ENCODE data around the gene GBGT1.
"Not testable (repeated sequence)": the region's sequence is repeated elsewhere in the genome, so short reads cannot be mapped to it uniquely, and the experiment has no call there.

The GBGT1 gene

DNA sequence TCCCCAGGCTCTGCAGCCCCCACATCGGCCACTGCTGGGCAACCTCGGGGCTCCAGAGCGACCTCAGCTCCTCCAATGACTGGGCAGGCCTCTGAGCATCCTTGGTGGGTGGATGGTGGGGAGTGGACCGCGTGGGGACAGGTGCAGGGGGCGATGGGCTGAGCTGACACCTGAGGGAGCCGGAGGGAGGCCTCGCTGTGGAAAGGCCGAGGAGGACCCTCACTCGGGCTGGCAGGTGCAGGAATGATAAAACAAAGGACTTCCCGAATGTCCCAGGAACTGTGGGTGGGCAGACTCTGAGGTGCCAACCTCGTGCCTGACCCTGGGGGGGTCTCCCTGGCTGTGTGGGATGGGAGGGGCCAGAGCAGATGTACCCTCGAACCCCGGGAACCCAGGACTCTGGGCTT, 41.8 kb upstream of the GBGT1 start:
- H3K4me3 ChIP-seq (ENCODE audit: low read depth, low read length); H3K4me1 ChIP-seq (ENCODE audit: control insufficient read depth, insufficient read depth, low read length, unreplicated experiment); H3K79me2 ChIP-seq (ENCODE audit: control insufficient read depth, insufficient read depth, low read length, unreplicated experiment); H2AFZ ChIP-seq (ENCODE audit: low read length, unreplicated experiment); H3K36me3 ChIP-seq (ENCODE audit: insufficient read depth, low read length); H3K27ac ChIP-seq (ENCODE audit: low read depth, low read length): not testable (repeated sequence)
- H3K27me3 ChIP-seq (ENCODE audit: insufficient read depth, low read length), result peaks cover 58% of the 10 kb centered on the region

- no peaks in the 10 kb centered on the region for H3K4me1 ChIP-seq (ENCODE audit: control insufficient read depth, insufficient read depth, low read length, unreplicated experiment)
- H2AFZ ChIP-seq (ENCODE audit: low read length, unreplicated experiment), result no peak overlapping the region
- H3K4me3 ChIP-seq (ENCODE audit: low read depth, low read length), result no peak overlapping the region
- peaks cover 59% of the 10 kb centered on the region for H3K27me3 ChIP-seq (ENCODE audit: insufficient read depth, low read length)
- H3K27ac ChIP-seq (ENCODE audit: low read depth, low read length), result no peak overlapping the region
- no peaks in the 10 kb centered on the region for H3K36me3 ChIP-seq (ENCODE audit: insufficient read depth, low read length)
- no peaks in the 10 kb centered on the region for H3K79me2 ChIP-seq (ENCODE audit: control insufficient read depth, insufficient read depth, low read length, unreplicated experiment)
These were observed 41.3 kb upstream of the GBGT1 start for GRCh38 chr9:133204993-133205336.

DNA sequence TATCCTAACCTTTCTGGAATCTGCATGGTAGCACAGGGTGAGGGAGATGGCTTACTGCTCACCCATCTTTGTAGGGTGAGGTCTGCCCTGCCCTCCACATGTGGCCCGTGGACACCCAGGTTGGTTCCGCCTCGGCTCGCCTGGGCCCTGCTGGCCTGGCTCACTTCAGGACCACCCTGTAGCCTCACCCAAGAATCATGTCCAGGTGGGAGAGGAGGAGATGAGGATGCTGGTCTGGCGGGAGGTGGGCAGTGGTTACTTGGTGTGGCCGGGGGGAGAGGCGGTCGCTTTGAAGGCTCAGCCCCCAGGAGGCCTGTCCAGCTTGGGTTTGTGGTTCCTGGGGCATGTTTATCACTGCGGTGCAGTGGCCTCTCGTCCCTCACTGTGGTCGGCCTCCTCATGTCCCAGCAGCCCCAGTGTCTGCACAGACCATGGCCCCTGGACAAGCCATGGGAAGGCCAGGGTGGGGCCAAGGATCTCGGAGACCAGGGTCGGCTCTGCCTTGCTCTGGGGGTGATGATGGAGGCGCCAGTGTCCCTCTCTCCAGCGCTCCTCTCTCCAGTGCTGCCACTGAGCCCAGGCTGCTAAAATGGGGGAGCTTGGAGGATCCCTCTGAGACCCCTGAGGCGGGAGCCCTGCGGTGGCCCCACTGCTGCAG, 40.8 kb upstream of the GBGT1 start:
- Histone ChIP-seq H3K4me3 (ENCODE audit: low read depth, low read length) (no peak overlapping the region), H3K27me3 (ENCODE audit: insufficient read depth, low read length) (peaks cover 62% of the 10 kb centered on the region)

DNA sequence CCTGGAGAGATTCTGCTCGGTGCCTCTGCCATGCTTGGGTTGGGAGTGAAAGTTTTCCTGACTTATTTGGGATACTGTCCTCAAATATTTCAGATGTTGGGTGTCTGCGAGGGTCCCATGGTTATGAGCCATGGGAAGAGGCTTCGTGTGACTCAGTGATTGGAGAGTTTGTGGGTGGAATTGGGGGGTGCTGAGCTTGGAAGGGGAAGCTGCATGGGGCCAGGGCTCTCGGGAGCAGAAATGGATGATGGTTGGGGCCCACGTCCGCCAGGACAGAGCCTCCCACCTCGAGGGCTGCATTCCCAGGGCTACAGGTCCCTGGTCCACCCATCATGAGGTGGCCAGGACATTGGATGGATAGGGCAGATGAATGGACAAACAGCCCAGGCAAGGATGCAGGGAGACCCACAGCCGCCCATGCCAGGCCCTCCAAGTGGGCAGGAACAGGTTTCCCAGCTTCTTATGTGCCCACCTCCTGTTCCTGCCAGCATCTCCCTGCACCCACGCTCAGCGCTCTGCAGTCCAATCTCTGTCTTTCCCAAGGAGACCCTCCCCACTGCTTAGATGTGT, 39.9 kb upstream of the GBGT1 start:
- Histone ChIP-seq H2AFZ (ENCODE audit: low read length, unreplicated experiment) (no peak overlapping the region), H3K79me2 (ENCODE audit: control insufficient read depth, insufficient read depth, low read length, unreplicated experiment) (no peaks in the 10 kb centered on the region), H3K4me3 (ENCODE audit: low read depth, low read length) (no peak overlapping the region), H3K27ac (ENCODE audit: low read depth, low read length) (no peak overlapping the region), H3K4me1 (ENCODE audit: control insufficient read depth, insufficient read depth, low read length, unreplicated experiment) (no peaks in the 10 kb centered on the region), H3K27me3 (ENCODE audit: insufficient read depth, low read length) (peaks cover 66% of the 10 kb centered on the region), H3K36me3 (ENCODE audit: insufficient read depth, low read length) (no peaks in the 10 kb centered on the region)

More for the DNA sequence above, 40.8 kb upstream of the GBGT1 start:
- H3K27ac ChIP-seq (ENCODE audit: low read depth, low read length), result no peak overlapping the region
- H3K79me2 ChIP-seq (ENCODE audit: control insufficient read depth, insufficient read depth, low read length, unreplicated experiment), result no peaks in the 10 kb centered on the region
- no peaks in the 10 kb centered on the region for H3K4me1 ChIP-seq (ENCODE audit: control insufficient read depth, insufficient read depth, low read length, unreplicated experiment)
- H3K36me3 ChIP-seq (ENCODE audit: insufficient read depth, low read length), result no peaks in the 10 kb centered on the region
- no peak overlapping the region for H2AFZ ChIP-seq (ENCODE audit: low read length, unreplicated experiment)

- no peak overlapping the region for H3K27ac ChIP-seq (ENCODE audit: low read depth, low read length)
These were observed 39.2 kb upstream of the GBGT1 start for GRCh38 chr9:133202688-133203453.

DNA sequence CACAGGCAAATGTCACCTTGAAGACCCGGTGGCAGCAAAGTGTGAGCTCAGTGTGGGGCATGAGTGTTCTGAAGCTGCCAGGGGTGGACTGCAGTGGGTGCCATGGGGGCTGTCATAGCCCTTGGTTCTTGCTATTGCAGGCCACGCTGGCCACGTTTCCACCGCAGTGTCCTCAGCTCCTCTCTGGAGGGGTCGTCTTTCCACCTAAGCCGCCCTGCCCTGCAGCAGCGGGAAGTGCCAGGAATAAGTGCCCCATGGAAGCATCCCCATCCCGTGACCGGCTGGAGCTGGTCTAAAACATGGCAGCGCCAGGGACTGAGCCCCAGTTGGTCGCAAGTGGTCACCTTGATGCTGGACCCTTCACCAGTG, 38.4 kb upstream of the GBGT1 start:
- H3K4me3 ChIP-seq (ENCODE audit: low read depth, low read length), result no peak overlapping the region
- no peak overlapping the region for H2AFZ ChIP-seq (ENCODE audit: low read length, unreplicated experiment)
- H3K27ac ChIP-seq (ENCODE audit: low read depth, low read length), result no peak overlapping the region
- no peaks in the 10 kb centered on the region for H3K36me3 ChIP-seq (ENCODE audit: insufficient read depth, low read length)
- H3K79me2 ChIP-seq (ENCODE audit: control insufficient read depth, insufficient read depth, low read length, unreplicated experiment), result no peaks in the 10 kb centered on the region
- no peaks in the 10 kb centered on the region for H3K4me1 ChIP-seq (ENCODE audit: control insufficient read depth, insufficient read depth, low read length, unreplicated experiment)
- peaks cover 66% of the 10 kb centered on the region for H3K27me3 ChIP-seq (ENCODE audit: insufficient read depth, low read length)

More at GRCh38 chr9:133202688-133203453, 39.2 kb upstream of the GBGT1 start:
- H3K79me2 ChIP-seq (ENCODE audit: control insufficient read depth, insufficient read depth, low read length, unreplicated experiment), result no peaks in the 10 kb centered on the region
- no peaks in the 10 kb centered on the region for H3K4me1 ChIP-seq (ENCODE audit: control insufficient read depth, insufficient read depth, low read length, unreplicated experiment)
- H3K36me3 ChIP-seq (ENCODE audit: insufficient read depth, low read length), result no peaks in the 10 kb centered on the region
- peaks cover 66% of the 10 kb centered on the region for H3K27me3 ChIP-seq (ENCODE audit: insufficient read depth, low read length)
- H2AFZ ChIP-seq (ENCODE audit: low read length, unreplicated experiment), result no peak overlapping the region
- no peak overlapping the region for H3K4me3 ChIP-seq (ENCODE audit: low read depth, low read length)

DNA sequence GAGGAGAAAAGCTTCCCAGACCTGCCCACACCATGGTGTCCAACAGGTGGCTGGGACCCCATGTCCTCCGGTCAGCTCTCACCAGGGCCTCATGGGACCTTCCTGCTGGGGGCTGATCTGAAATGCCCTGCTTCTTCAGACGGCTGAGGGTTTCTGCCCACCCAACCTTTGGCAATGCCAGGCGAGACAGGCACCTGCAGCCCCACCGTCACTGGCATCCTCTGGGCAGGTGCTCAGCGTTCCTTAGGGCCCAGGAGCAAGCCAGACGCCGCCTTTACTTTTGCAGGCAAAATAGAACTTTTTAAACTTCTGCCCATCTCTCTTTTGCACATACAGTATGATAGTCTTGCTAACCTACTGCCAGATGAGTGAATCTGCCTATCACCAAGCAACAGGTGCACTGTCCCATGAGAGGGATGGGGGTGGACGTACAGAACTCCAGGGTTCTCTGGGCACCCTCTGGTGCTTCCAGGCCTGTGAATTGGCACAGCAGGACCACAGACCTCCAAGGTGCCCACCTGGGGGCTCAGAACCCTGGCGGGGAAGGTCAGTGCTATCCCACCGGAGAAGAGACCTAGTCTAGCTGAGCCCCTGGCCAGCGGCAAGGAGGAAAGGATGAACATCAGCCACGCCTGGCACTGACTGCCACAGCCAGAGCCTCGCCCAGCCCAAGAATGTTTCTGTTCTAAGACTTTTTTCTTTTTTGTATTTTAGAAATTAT, 37.9 kb upstream of the GBGT1 start:
- Histone ChIP-seq H3K27ac (ENCODE audit: low read depth, low read length) (no peak overlapping the region), H3K4me3 (ENCODE audit: low read depth, low read length) (no peak overlapping the region), H3K36me3 (ENCODE audit: insufficient read depth, low read length) (no peaks in the 10 kb centered on the region), H3K4me1 (ENCODE audit: control insufficient read depth, insufficient read depth, low read length, unreplicated experiment) (no peaks in the 10 kb centered on the region), H2AFZ (ENCODE audit: low read length, unreplicated experiment) (no peak overlapping the region), H3K27me3 (ENCODE audit: insufficient read depth, low read length) (peaks cover 67% of the 10 kb centered on the region), H3K79me2 (ENCODE audit: control insufficient read depth, insufficient read depth, low read length, unreplicated experiment) (no peaks in the 10 kb centered on the region)

GRCh38 chr9:133200631-133201030, 36.9 kb upstream of the GBGT1 start:
- H2AFZ ChIP-seq (ENCODE audit: low read length, unreplicated experiment), result no peak overlapping the region
- no peaks in the 10 kb centered on the region for H3K36me3 ChIP-seq (ENCODE audit: insufficient read depth, low read length)
- H3K27me3 ChIP-seq (ENCODE audit: insufficient read depth, low read length), result peaks cover 66% of the 10 kb centered on the region

DNA sequence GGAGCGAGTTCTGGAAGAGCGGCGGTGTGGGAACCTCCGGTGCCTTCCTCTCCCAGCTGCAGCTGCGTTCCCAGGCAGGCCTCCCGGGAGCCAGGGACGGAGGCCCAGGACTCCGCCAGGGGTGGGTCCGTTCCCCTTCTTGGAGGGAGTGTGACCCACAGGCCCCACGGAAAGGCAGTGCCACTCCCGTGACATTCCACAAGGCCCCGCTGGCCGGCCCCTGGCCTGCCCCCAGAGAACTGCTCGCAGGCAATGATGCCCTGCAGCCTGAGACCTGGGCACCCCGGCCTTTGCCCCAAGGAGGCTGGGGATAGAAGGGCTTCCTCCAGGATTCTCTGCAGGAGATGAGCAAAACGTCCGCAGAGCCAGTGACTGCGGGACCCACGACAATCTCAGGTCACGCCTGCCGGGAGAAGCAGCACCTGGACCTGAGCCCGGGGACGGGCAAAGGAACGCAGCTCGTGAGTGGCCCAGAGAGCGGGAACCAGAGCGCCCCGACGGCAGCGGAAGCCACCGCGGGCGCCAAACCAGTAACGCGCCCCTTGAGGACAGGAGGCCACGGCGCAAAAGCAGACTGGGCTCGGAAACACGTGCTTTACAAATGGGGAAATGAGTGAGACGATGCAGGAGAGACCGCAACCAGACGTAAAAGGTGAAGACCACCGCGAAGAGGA, 36.1 kb upstream of the GBGT1 start:
- Histone ChIP-seq H3K4me1 (ENCODE audit: control insufficient read depth, insufficient read depth, low read length, unreplicated experiment) (no peaks in the 10 kb centered on the region), H3K36me3 (ENCODE audit: insufficient read depth, low read length) (no peaks in the 10 kb centered on the region), H3K27ac (ENCODE audit: low read depth, low read length) (no peak overlapping the region), H3K27me3 (ENCODE audit: insufficient read depth, low read length) (peaks cover 72% of the 10 kb centered on the region), H2AFZ (ENCODE audit: low read length, unreplicated experiment) (no peak overlapping the region), H3K79me2 (ENCODE audit: control insufficient read depth, insufficient read depth, low read length, unreplicated experiment) (no peaks in the 10 kb centered on the region), H3K4me3 (ENCODE audit: low read depth, low read length) (no peak overlapping the region)

More at GRCh38 chr9:133200631-133201030, 36.9 kb upstream of the GBGT1 start:
- no peaks in the 10 kb centered on the region for H3K4me1 ChIP-seq (ENCODE audit: control insufficient read depth, insufficient read depth, low read length, unreplicated experiment)
- no peak overlapping the region for H3K27ac ChIP-seq (ENCODE audit: low read depth, low read length)
- no peaks in the 10 kb centered on the region for H3K79me2 ChIP-seq (ENCODE audit: control insufficient read depth, insufficient read depth, low read length, unreplicated experiment)
- H3K4me3 ChIP-seq (ENCODE audit: low read depth, low read length), result no peak overlapping the region

DNA sequence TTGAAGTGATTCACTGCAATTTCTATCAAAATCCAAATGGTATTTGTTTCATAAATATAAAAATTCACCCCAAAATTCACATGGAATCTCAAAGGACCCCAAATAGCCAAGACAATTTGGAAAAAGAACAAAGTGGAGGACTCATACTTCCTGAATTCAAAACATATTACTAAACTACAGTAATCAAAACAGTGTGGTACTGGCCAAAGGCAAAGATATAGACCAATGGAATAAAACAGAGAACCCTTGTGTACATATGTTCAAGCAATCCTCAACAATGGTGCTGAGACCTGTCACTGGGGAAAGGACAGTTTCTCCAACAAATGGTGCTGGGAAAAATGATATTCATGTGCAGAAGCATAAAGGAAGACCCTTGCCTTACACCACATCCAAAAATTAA, 31.3 kb upstream of the GBGT1 start:
- Histone ChIP-seq H3K4me3 (ENCODE audit: low read depth, low read length) (no peak overlapping the region), H3K36me3 (ENCODE audit: insufficient read depth, low read length) (no peaks in the 10 kb centered on the region), H3K27ac (ENCODE audit: low read depth, low read length) (no peak overlapping the region), H3K27me3 (ENCODE audit: insufficient read depth, low read length) (peaks cover 61% of the 10 kb centered on the region), H2AFZ (ENCODE audit: low read length, unreplicated experiment) (no peak overlapping the region), H3K4me1 (ENCODE audit: control insufficient read depth, insufficient read depth, low read length, unreplicated experiment) (no peaks in the 10 kb centered on the region), H3K79me2 (ENCODE audit: control insufficient read depth, insufficient read depth, low read length, unreplicated experiment) (no peaks in the 10 kb centered on the region)
